Measurements from ENCODE around the gene WDR33. TPM values are rescaled to one million over a fixed set of nuclear protein-coding genes. Genes with fewer than 3 reads are reported as not detected.

WDR33 gene
- total RNA-seq, 5 donors from 2014 or later (not counting 1 experiment from before 2014, with no cell fraction given) = 54.5 to 79.8 (median 76.2) TPM

DNA sequence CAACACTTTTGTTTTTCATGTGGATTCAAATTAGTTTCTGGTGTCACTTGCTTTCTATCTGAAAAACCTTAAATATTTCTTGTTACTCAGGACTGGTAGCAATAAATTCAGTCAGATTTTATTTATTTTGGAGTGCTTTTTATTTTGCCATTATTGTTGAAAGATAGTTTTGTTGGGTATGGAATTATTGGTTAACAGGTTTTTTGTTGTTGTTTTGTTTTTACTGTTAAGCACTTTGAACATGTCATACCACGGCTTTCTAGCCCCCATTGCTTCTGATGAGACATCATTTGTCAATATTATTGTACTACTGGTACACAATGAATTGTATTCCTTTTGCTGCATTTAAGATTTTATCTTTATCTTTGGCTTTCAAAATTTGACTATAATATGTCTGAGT lies 122.6 kb downstream of the WDR33 start:
- no peaks in the 10 kb centered on the region for H3K9me3 ChIP-seq
- DNase-seq (no peak), ATAC-seq (replicated peaks in 1 of 4) (no peak)
- WGBS (ENCODE audit: insufficient coverage) = no CpG with 5 or more reads among the region's 1 CpG
- H3K4me3 ChIP-seq (ENCODE audit: control insufficient read depth in 1 of 2, extremely low read depth in 1 of 2, low read length in 1 of 2) = no peak overlapping the region
- Mint-ChIP-seq H3K4me3 (no peak overlapping the region), H3K27me3 (no peaks in the 10 kb centered on the region), H3K27ac (no peak overlapping the region), H3K9me3 (peaks cover 8 to 26% (median 17%) of the 10 kb centered on the region in 3 donors), H3K36me3 (peaks cover 9% of the 10 kb centered on the region), H3K4me1 (no peaks in the 10 kb centered on the region)
- ChIA-PET POLR2A (no interaction called here), CTCF (no interaction called here)
- H3K4me1 ChIP-seq (ENCODE audit: control insufficient read depth in 1 of 2, extremely low read depth in 1 of 2, insufficient read depth in 2 of 2, low read length in 2 of 2) = no peaks in the 10 kb centered on the region
- peaks cover 0 to 15% of the 10 kb centered on the region in 2 experiments for H3K27me3 ChIP-seq (replicated peaks in 1 of 2; ENCODE audit: control insufficient read depth in 2 of 2, extremely low read depth in 1 of 2, insufficient read depth in 2 of 2, low read length in 1 of 2)
- H3K36me3 ChIP-seq (ENCODE audit: control insufficient read depth in 2 of 2, extremely low read depth in 1 of 2, insufficient read depth in 1 of 2, low read length in 1 of 2) = peaks cover 0 to 4% of the 10 kb centered on the region in 2 donors
- no peak overlapping the region for H3K27ac ChIP-seq (ENCODE audit: low read length)

DNA sequence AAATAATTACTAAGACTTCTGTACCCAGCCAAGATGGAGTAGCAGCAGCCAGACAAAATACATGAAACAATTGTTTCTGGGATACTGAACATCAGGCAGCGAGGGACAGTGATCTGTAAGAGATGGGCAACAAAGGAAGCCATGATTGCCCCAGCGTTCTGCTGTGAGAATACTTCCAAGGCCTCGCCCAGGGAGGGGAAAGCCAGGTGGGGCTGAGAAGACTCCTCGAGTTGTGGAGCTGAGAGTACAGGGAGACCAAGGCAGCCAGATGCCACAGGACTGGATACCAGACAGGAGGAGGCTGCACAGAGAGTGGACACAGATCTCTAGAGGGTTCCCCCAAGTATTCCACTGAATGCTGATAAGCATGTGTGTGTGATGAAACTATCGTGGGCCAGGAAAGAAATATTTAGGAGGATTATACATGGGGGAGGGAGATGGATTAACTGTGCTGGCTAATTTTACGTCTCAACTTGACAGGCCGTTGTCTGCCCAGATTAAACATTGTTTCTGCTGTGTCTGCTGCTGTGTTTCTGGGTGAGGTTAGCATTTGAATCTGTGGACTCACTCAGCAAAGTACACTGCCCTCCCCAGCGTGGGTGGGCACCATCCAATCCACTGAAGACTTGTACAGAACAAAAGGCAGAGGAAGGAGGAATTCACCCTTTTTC lies 125.4 kb downstream of the WDR33 start:
- ATAC-seq (replicated peaks in 1 of 4) (no peak), DNase-seq (no peak)
- Histone ChIP-seq H3K4me1 (ENCODE audit: control insufficient read depth in 1 of 2, extremely low read depth in 1 of 2, insufficient read depth in 2 of 2, low read length in 2 of 2) (no peaks in the 10 kb centered on the region), H3K27ac (ENCODE audit: low read length) (no peak overlapping the region), H3K4me3 (ENCODE audit: control insufficient read depth in 1 of 2, extremely low read depth in 1 of 2, low read length in 1 of 2) (no peak overlapping the region), H3K9me3 (no peaks in the 10 kb centered on the region), H3K27me3 (replicated peaks in 1 of 2; ENCODE audit: control insufficient read depth in 2 of 2, extremely low read depth in 1 of 2, insufficient read depth in 2 of 2, low read length in 1 of 2) (peaks cover 0 to 24% of the 10 kb centered on the region in 2 experiments), H3K36me3 (ENCODE audit: control insufficient read depth in 2 of 2, extremely low read depth in 1 of 2, insufficient read depth in 1 of 2, low read length in 1 of 2) (peaks cover 0 to 4% of the 10 kb centered on the region in 2 donors)
- Mint-ChIP-seq H3K36me3 (no peaks in the 10 kb centered on the region), H3K4me1 (peaks cover 2 to 11% (median 3%) of the 10 kb centered on the region in 3 donors), H3K9me3 (peaks cover 0 to 12% (median 8%) of the 10 kb centered on the region in 3 donors), H3K4me3 (no peak overlapping the region), H3K27me3 (peaks cover 0 to 6% of the 10 kb centered on the region in 2 donors), H3K27ac (no peak overlapping the region)
- POLR2A ChIA-PET = no interaction called here
- WGBS (ENCODE audit: insufficient coverage) = 67% methylated on average over 5 of the region's 8 CpGs
- CTCF ChIA-PET = no interaction called here

DNA sequence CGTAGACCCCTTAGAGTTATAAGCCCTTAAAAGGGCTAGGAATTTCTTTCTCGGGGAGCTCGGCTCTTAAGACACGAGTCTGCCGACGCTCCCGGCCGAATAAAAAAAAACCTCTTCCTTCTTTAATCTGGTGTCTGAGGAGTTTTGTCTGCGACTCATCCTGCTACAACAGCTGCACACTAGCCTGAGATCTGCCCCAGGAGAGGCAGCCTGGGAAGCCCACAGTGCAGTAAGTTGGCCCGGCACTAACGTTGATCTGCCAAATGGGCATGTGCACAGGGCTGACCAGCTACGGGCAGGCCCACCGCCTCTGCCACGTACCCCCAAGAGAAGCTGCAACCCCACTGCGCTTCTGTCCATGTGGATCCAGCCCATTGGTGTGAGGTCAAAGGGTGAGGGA lies 127.2 kb downstream of the WDR33 start:
- H3K4me3 Mint-ChIP-seq = no peak overlapping the region
- H3K9me3 ChIP-seq = no peaks in the 10 kb centered on the region
- H3K9me3 Mint-ChIP-seq = peaks cover 0 to 8% (median 5%) of the 10 kb centered on the region in 3 donors
- peaks cover 0 to 4% of the 10 kb centered on the region in 2 donors for H3K36me3 ChIP-seq (ENCODE audit: control insufficient read depth in 2 of 2, extremely low read depth in 1 of 2, insufficient read depth in 1 of 2, low read length in 1 of 2)
- H3K27ac Mint-ChIP-seq = no peak overlapping the region
- peaks cover 0 to 29% of the 10 kb centered on the region in 2 experiments for H3K27me3 ChIP-seq (replicated peaks in 1 of 2; ENCODE audit: control insufficient read depth in 2 of 2, extremely low read depth in 1 of 2, insufficient read depth in 2 of 2, low read length in 1 of 2)
- ChIA-PET POLR2A (no interaction called here), CTCF (no interaction called here)
- H3K27ac ChIP-seq (ENCODE audit: low read length) = no peak overlapping the region
- no CpG with 5 or more reads among the region's 15 CpGs for WGBS (ENCODE audit: insufficient coverage)
- DNase-seq = no peak
- peaks cover 2 to 11% (median 3%) of the 10 kb centered on the region in 3 donors for H3K4me1 Mint-ChIP-seq
- no peak overlapping the region for H3K4me3 ChIP-seq (ENCODE audit: control insufficient read depth in 1 of 2, extremely low read depth in 1 of 2, low read length in 1 of 2)
- peaks cover under 1 to 7% of the 10 kb centered on the region in 2 donors for H3K27me3 Mint-ChIP-seq
- H3K36me3 Mint-ChIP-seq = no peaks in the 10 kb centered on the region
- no peak for ATAC-seq (replicated peaks in 1 of 4)
- no peaks in the 10 kb centered on the region for H3K4me1 ChIP-seq (ENCODE audit: control insufficient read depth in 1 of 2, extremely low read depth in 1 of 2, insufficient read depth in 2 of 2, low read length in 2 of 2)

DNA sequence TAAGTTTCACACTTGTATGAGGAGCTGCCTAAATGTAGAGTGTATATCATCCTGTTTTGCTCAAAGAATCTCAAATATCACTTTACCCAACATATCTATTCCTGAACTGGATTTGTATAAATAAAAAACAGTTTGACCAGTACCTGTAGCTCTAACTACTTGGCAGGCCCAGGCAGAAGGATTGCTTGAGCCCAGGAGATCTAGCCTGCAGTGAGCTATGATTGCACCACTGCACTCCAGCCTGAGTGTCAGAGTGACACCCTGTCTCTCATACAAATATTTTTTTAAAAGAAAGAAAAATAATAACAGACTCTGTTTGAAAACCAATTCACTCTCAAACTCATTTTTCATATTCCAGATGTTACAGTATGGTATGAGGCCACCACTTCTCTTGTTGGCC lies 127.9 kb downstream of the WDR33 start:
- H3K4me1 Mint-ChIP-seq = peaks cover 2 to 11% (median 3%) of the 10 kb centered on the region in 3 donors
- no peaks in the 10 kb centered on the region for H3K4me1 ChIP-seq (ENCODE audit: control insufficient read depth in 1 of 2, extremely low read depth in 1 of 2, insufficient read depth in 2 of 2, low read length in 2 of 2)
- peaks cover 0 to 2% (median 0%) of the 10 kb centered on the region in 3 donors for H3K9me3 Mint-ChIP-seq
- no peaks in the 10 kb centered on the region for H3K36me3 Mint-ChIP-seq
- ChIA-PET POLR2A (no interaction called here), CTCF (no interaction called here)
- no peak overlapping the region for H3K4me3 Mint-ChIP-seq
- H3K27me3 Mint-ChIP-seq = peaks cover 5 to 14% of the 10 kb centered on the region in 2 donors
- H3K4me3 ChIP-seq (ENCODE audit: control insufficient read depth in 1 of 2, extremely low read depth in 1 of 2, low read length in 1 of 2) = no peak overlapping the region
- peaks cover 0 to 4% of the 10 kb centered on the region in 2 donors for H3K36me3 ChIP-seq (ENCODE audit: control insufficient read depth in 2 of 2, extremely low read depth in 1 of 2, insufficient read depth in 1 of 2, low read length in 1 of 2)
- ATAC-seq (replicated peaks in 1 of 4) (no peak), DNase-seq (no peak)
- H3K27ac ChIP-seq (ENCODE audit: low read length) = no peak overlapping the region
- H3K9me3 ChIP-seq = no peaks in the 10 kb centered on the region
- no peak overlapping the region for H3K27ac Mint-ChIP-seq
- peaks cover 0 to 34% of the 10 kb centered on the region in 2 experiments for H3K27me3 ChIP-seq (replicated peaks in 1 of 2; ENCODE audit: control insufficient read depth in 2 of 2, extremely low read depth in 1 of 2, insufficient read depth in 2 of 2, low read length in 1 of 2)

DNA sequence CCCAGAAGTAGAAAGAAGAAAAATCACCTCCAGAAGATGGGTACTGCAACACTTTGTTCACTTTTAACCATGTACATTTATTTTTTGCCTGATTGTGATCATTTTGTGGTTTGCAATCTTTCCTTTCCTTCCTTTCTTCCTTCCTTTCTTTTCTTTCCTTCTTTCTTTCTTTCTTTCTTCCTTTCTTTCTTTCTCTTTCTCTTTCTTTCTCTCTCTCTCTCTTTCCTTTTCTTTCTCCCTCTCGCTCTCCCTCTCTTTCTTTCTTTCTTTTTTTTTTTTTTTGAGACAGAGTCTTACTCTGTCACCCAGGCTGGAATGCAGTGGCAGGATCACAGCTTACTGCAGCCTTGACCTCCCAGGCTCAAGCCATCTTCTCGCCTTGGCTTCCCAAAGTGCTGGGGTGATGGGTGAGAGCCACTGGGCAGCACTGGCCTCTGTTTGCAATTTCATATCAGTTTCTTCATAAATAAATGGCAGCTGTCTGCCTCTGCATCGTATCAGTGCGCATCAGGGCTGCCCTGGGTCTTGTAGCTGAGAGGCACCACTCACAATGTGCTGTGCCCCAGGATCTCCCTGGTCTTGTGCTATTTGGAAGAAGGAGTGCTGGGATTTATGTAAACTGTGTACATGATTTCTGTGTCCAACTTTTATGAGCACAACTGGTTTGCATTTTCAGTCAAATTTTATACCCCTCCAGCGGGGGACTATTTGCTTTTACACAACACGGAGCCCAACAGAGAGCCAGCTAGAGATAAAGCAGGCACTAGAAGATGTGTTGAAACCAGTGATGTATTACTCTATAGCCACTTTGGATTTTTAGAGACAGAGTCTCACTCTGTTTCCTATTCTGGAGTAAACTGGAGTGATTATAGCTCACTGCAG lies 128.8 kb downstream of the WDR33 start:
- Histone ChIP-seq H3K9me3 (no peaks in the 10 kb centered on the region), H3K4me1 (ENCODE audit: control insufficient read depth in 1 of 2, extremely low read depth in 1 of 2, insufficient read depth in 2 of 2, low read length in 2 of 2) (no peaks in the 10 kb centered on the region), H3K4me3 (ENCODE audit: control insufficient read depth in 1 of 2, extremely low read depth in 1 of 2, low read length in 1 of 2) (no peak overlapping the region), H3K36me3 (ENCODE audit: control insufficient read depth in 2 of 2, extremely low read depth in 1 of 2, insufficient read depth in 1 of 2, low read length in 1 of 2) (peaks cover 0 to 4% of the 10 kb centered on the region in 2 donors), H3K27ac (ENCODE audit: low read length) (no peak overlapping the region), H3K27me3 (replicated peaks in 1 of 2; ENCODE audit: control insufficient read depth in 2 of 2, extremely low read depth in 1 of 2, insufficient read depth in 2 of 2, low read length in 1 of 2) (peaks cover 0 to 32% of the 10 kb centered on the region in 2 experiments)
- peaks cover 2 to 11% (median 3%) of the 10 kb centered on the region in 3 donors for H3K4me1 Mint-ChIP-seq
- no peaks in the 10 kb centered on the region for H3K36me3 Mint-ChIP-seq
- ChIA-PET CTCF (no interaction called here), POLR2A (no interaction called here)
- no peak for ATAC-seq (replicated peaks in 1 of 4)
- no peak overlapping the region for H3K4me3 Mint-ChIP-seq
- peaks cover 8 to 19% of the 10 kb centered on the region in 2 donors for H3K27me3 Mint-ChIP-seq
- DNase-seq = no peak
- WGBS (ENCODE audit: insufficient coverage) = 95% methylated on average over 3 of the region's 6 CpGs
- no peaks in the 10 kb centered on the region for H3K9me3 Mint-ChIP-seq
- H3K27ac Mint-ChIP-seq = no peak overlapping the region

DNA sequence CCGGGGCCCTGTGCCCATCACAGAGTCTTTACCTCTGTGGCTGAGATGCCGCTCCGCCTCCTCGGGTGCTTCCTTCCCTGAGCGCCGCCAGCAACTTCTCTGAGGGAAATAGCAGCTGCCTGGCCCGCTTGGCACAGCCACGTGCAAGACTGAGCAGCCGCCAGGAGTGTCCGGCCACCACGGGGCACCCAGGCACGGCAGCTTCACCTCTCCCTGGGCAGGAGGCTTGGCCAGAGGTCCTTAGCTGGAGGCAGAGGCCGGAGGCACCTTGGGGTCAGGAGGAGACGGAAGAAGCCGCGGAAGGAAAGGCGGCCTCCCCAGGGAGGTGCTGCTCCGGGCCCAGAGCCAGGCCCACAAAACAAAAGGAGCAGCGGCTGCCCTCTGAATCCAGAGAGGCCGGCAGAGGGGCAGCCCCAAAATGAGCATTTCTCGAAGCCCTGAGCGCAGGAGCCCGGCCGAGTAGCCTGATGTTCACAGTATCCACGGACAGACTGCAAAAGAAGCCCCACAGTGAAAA lies 129.6 kb downstream of the WDR33 start:
- Mint-ChIP-seq H3K27ac (no peak overlapping the region), H3K36me3 (no peaks in the 10 kb centered on the region), H3K4me3 (no peak overlapping the region), H3K9me3 (no peaks in the 10 kb centered on the region), H3K27me3 (peaks cover 8 to 27% of the 10 kb centered on the region in 2 donors), H3K4me1 (peaks cover 2 to 11% (median 3%) of the 10 kb centered on the region in 3 donors)
- CTCF ChIA-PET = no interaction called here
- ATAC-seq (replicated peaks in 1 of 4) = peak in 1 of 4 experiments; percentile 32
- H3K36me3 ChIP-seq (ENCODE audit: control insufficient read depth in 2 of 2, extremely low read depth in 1 of 2, insufficient read depth in 1 of 2, low read length in 1 of 2) = peaks cover 0 to 4% of the 10 kb centered on the region in 2 donors
- WGBS (ENCODE audit: insufficient coverage) = 61% methylated on average over 22 of the region's 25 CpGs
- H3K4me3 ChIP-seq (ENCODE audit: control insufficient read depth in 1 of 2, extremely low read depth in 1 of 2, low read length in 1 of 2) = no peak overlapping the region
- POLR2A ChIA-PET = interaction anchor here in 1 of 2 donors (0.6 kb wide), 1 partner anchor 154 kb away, joined by 3 read pairs; no protein-coding TSS in a partner anchor
- DNase-seq = no peak
- no peak overlapping the region for H3K27ac ChIP-seq (ENCODE audit: low read length)
- no peaks in the 10 kb centered on the region for H3K9me3 ChIP-seq
- no peaks in the 10 kb centered on the region for H3K4me1 ChIP-seq (ENCODE audit: control insufficient read depth in 1 of 2, extremely low read depth in 1 of 2, insufficient read depth in 2 of 2, low read length in 2 of 2)
- H3K27me3 ChIP-seq (replicated peaks in 1 of 2; ENCODE audit: control insufficient read depth in 2 of 2, extremely low read depth in 1 of 2, insufficient read depth in 2 of 2, low read length in 1 of 2) = peaks cover 0 to 39% of the 10 kb centered on the region in 2 experiments
